ENCODE data around the gene SPTBN4.
"Not testable (repeated sequence)": the region's sequence is repeated elsewhere in the genome, so short reads cannot be mapped to it uniquely, and the experiment has no call there.

The SPTBN4 gene

DNA sequence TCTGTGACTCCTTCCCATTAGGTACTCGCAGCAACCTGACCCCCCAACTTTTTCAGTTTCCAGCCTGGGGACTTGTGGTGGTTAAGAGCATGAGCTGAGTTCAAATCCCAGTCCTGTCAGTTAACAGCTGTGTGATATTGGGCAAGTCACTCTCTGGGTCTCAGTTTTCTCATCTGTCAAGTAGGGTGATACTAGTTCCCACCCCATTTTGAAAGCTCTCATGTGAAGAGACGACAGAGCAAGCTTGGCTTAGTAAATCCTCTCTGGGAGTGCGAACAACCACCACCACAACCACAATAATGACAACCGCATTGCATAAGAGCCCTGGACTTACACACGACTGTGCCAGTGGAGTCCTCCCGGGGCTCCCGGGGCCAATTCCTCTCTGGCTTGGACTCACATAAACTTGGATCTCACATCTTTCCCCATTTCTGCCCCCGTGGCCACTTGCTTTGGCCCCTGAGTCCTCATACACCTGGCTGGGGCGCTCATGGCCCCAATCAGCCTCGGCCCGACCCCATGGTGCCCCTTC lies 1.7 kb upstream of the SPTBN4 start:
- DNase-seq (ENCODE audit: low spot score), result peak; percentile 44

DNA sequence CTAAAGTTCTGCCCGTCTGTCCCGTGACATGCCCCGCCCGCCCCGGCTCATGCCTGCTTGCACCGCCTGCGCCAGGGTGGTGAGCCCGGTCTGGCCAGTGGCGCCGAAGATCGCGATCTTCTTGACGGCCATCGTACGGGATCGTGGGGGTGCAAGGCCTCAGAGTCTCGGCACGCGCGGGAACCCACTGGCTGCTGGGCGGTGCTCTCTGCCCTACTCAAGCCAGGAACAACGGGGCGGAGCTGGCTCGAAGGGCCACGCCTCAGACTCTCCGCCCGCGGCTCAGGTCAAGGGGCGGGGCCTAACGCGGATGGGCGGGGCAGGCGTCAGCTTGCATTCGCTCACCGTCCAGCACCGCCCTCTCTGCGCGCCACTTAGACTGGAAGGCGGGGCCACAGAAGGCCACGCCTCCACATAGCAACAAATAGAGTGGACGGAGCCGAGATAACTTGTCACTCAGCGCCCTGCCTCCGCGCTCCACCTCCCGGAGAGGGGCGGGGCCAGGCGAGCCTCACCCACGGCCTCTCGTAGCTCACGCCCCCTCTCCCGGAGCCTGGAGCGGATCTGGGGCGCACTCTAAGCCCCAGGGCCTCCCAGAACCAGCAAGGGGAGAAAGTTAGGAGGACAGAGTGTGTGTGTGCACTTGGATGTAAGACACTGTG lies 1.1 kb upstream of the SPTBN4 start, which contains the start of gene BLVRB:
TSS of gene BLVRB (minus strand) at position 189 of the 662 bp plus-strand sequence. CDS start at position 132, 57 bp downstream.
- peak; percentile 94 for DNase-seq (ENCODE audit: low spot score)

DNA sequence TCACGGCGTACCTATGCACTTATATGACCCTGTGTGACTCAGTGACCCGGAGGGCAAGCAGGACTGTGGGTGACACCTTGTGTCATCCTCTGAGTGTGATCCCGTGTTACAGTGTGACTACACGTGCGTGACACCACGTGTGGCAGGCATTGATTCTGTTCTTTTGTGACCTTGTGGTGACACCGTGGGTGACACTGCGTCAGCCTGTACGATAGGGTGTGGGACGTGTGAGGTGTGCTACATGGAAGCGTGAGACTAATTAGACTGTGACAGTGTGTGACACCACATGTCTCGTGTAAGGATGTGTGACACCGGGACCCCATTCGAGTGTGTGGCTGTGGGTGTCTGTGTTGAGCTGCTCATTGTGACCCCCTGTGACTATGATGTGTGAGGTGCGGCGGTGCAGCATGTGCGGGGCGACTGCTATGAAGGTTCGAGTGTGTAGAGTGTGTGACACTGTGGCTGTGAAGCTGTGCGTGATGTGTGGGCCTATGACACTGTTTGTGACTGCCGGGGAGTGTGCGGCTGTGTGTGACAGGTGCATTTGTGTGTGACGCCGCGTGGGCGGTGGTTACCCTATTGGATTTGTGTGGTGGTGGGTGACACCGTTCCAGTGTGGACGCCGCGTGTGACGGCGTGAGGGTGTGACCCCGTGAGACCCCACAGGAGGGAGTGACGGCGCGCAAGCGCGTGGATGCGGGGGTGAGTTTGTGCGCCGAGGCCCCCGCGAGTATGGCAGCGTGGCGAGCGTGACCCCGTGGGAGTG lies 399 bp upstream of the SPTBN4 start:
- DNase-seq (ENCODE audit: low spot score), result no peak

DNA sequence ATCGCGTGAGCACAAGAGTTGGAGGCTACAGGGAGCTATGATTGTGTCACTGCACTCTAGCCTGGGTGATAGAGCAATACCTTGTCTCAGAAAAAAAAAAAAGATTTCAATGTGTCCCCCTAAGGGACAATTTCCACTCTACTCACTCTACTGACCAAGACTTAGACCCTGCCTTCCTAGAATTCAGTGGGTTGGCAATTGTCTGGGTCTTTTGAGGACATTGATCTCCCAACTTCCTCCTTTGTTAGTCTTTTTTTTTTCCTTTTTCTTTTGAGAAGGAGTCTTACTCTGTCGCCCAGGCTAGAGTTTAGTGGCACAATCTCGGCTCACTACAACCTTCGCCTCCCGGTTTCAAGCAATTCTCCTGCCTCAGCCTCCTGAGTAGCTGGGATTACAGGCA lies 2.2 kb downstream of the SPTBN4 start:
- no peak for DNase-seq (ENCODE audit: low spot score)

DNA sequence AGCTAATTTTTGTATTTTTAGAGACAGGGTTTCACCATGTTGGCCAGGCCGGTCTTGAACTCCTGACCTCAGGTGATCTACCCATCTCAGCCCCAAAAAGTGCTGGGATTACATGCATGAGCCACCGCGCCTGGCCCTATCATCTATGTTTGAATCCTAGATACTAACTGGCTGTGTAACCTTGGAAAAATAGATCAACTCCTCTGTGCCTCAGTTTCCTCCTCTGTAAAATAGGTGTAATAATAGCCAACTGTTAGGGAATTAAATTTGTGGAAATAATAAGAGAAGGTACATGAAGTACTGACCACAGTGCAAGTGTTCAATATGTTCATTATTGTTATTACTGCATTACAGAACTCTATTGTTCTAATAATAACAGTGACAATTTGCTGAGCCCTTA lies 4.3 kb downstream of the SPTBN4 start:
- no peak for DNase-seq (ENCODE audit: low spot score)

DNA sequence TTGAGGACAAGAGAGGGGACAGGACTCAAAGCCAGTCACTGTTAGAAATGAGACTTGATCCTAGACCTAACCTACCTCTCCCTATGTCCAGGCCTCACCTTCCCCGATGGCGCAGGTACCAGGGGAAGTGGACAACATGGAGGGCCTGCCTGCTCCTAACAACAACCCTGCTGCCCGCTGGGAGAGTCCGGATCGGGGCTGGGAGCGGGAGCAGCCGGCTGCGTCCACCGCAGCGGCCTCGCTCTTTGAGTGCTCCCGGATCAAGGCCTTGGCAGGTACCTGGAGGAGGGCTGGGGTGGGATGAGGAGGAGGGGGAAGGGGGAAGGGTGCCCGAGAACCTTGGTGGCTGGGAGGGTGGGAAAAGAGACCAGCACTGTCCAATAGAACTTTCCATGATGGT lies 5.7 kb downstream of the SPTBN4 start:
- DNase-seq (ENCODE audit: low spot score), result no peak

DNA sequence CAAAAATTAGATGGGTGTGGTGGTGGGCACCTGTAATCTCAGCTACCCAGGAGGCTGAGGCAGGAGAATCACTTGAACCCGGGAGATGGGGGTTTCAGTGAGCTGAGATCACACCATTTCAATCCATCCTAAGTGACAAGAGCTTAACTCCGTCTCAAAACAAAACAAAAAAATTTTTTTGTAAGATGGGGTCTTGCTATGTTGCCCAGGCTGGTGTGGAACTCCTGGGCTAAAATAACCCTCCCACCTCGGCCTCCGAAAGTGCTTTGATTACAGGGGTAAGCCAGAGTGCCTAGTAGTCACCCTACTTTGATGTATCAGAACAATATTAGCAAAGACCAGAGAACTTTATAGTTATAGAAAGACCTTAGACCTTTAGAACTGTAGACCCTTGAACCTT lies 7.9 kb downstream of the SPTBN4 start:
- DNase-seq (ENCODE audit: low spot score), result no peak

DNA sequence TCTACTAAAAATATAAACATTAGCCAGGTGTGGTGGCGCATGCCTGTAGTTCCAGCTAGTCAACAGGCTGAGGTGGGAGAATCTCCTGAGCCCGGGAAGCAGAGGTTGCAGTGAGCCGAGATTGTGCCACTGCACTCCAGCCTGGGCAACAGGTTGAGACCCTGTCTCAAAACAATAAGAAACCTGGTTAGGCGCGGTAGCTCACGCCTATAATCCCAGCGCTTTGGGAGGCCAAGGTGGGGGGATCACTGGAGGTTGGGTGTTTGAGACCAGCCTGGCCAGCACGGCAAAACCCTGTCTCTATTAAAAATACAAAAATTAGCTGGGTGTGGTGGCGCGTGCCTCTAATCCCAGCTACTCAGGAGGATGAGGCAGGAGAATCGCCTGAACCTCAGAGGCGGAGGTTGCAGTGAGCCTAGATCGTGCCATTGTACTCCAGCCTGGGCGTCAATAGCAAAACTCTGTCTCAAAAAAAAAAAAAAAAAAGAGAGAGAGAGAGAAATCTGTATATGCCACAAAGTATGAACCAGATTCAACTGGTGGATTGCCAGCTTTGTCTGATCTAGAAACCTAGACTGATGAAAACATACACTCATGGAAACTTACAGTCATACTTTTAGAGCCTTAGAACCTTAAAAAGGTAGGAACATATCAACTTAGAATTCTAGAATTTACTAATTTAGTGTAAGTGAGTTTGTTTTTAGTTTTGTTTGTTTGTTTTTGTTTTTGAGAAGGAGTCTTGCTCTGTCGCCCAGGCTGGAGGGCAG lies 9.3 kb downstream of the SPTBN4 start:
- DNase-seq (ENCODE audit: low spot score), result not testable (repeated sequence)

DNA sequence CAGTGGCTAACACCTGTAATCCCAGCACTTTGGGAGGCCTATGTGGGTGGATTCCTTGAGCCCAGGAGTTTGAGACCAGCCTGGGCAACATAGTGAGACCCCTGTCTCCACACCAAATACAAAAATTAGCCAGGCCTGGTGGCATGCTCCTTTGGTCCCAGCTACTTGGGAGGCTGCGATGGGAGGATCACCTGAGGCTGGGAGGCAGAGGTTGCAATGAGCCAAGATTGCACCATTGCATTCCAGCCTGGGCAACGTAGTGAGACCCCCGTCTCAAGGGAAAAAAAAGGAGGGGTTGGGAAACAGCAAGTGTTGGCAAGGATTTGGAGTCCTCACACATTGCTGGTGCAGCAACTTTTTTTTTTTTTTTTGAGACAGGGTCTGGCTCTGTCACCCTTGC lies 19.2 kb downstream of the SPTBN4 start:
- no peak for DNase-seq (ENCODE audit: low spot score)

DNA sequence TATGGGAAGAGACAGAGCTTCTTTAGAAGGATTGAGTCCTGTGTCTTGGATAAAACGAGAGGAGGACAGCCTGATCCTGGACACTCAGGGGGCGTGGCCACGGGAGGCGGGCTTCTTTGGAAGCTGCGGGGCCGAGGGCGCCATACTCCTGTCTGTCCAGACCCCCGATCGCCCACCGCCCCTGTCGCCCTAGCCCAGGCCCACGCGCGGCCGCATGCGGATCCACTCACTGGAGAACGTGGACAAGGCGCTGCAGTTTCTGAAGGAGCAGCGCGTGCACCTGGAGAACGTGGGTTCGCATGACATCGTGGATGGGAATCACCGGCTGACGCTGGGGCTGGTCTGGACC lies 23.1 kb downstream of the SPTBN4 start:
- DNase-seq (ENCODE audit: low spot score), result no peak

DNA sequence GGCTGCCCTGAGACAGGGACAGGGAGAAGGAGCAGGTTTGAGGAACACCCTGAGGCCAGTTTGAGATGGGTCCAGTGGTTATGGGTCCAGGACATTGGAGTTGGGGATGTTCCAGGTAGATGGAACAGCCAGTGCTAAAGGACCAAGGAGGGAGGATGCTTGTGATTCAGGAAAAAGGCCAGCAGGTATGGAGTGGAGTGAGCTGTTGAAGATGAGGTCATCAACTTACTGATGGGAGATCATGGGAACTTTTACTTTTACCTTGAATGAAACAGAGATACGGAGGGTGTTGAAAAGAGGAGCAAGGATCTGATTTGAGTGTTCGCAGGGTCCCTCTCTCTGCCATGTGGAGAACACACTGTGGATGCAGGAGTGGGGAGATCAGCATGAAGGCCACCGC lies 25.5 kb downstream of the SPTBN4 start:
- no peak for DNase-seq (ENCODE audit: low spot score)

DNA sequence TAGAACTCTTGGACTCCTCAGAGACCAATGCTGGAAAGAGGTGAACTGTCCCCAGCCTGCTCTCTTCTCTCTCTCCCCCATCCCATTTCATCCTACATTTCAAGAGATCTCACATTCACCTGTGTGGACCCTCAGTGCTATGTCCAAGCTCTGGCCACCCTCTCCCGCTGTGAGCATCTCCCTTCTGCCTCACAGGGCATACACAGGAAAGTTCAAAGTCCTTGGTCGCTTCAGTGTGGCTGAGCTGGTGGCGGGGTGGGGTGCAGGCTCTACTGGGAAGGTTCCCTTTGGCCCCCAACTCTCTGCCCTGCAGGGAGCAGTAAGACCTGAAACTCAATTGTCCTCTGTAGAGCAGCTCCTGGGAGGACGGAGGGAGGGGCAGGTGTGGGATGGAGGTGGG lies 27.0 kb downstream of the SPTBN4 start:
- DNase-seq (ENCODE audit: low spot score), result no peak

DNA sequence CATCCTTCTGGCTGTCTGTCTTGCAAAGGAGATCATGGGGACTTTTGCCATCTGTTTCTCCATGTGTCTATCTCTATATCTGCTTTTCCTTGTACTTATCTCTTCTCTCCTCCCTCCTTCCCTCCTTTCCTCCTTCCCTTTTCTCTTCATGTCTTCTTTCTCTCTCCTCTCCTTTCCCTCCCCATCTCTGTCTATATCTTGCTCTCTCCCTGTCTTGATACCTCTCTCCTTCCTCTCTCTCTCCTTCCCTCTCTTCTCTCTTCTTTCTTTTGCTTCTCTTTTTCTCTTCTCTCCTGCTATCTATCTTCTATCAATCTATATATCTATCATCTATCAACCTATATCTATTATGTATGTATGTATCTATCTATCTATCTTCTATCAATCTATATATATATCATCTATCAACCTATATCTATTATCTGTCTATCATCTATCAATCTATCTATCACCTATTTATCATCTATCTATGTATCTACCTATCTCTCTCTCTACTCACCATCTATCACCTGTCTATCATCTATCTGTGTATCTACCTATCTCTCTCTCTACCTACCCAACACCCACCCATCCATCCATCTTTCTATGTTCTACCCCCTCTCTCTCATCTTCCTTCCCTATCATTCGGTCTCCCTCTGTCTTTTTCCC lies 27.5 kb downstream of the SPTBN4 start:
- no peak for DNase-seq (ENCODE audit: low spot score)

DNA sequence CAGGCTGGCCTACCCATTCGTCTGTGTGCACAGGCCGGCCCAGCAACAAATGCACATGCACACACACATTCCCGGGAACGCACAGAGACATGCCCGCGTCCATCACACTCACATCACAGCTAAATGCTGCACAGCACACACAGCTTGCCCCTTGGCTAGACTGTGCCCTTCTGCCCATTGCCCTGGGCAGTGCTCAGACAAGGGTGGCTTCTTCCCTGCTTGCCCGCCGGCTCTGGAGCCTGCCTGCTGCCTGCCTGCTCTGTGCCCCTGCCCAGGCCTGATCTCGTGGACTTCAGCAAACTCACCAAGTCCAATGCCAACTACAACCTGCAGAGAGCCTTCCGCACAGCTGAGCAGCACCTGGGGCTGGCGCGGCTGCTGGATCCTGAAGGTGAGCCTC lies 30.4 kb downstream of the SPTBN4 start:
- no peak for DNase-seq (ENCODE audit: low spot score)

DNA sequence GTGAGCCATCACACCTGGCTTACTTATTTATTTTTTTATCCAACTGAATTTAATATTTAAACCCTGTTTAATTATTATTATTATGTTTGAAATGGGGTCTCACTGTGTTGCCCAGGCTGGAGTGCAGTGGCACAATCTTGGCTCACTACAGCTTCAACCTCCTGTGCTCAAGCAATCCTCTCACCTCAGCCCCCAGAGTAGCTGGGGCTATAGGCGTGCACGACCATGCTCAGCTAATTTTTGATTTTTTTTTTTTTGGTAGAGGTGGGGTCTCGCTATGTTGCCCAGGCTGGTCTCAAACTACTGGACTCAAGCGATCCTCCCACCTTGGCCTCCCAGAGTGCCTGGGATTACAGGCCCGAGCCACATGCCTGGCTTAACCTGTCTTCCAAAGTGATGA lies 32.5 kb downstream of the SPTBN4 start:
- no peak for DNase-seq (ENCODE audit: low spot score)

DNA sequence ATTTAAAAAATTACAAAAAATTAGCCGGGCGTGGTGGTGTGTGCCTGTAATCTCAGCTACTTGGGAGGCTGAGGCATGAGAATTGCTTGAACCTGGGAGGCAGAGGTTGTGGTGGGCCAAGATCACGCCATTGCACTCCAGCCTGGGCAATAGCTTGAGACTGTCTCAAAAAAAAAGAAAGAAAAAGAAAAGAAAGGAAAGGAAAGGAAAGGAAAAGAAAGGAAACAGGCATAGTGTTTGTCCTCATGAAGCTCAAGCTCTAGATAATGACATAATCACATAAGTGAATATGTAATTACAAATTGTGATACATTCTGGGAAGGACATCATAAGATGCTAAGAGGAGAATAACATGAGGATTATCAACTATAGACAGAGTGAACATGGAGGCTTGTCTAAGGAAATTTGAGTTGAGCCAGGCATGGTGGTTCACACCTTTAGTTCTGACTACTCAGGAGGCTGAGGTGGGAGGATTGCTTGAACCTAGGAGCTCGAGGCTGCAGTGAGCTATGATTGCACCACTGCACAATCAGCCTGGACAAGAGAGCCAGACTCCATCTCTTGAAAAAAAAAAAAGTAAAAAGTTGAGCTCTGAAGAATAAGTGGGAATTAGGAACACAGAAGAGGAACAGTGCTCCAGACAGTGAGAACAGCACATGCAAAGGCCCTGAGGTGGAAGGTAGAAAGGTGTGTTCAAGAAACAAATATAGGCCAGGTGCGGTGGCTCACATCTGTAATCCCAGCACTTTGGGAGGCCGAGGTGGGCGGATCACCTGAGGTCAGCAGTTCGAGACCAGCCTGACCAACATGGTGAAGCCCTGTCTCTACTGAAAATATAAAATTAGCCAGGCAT lies 34.1 kb downstream of the SPTBN4 start:
- DNase-seq (ENCODE audit: low spot score), result not testable (repeated sequence)

DNA sequence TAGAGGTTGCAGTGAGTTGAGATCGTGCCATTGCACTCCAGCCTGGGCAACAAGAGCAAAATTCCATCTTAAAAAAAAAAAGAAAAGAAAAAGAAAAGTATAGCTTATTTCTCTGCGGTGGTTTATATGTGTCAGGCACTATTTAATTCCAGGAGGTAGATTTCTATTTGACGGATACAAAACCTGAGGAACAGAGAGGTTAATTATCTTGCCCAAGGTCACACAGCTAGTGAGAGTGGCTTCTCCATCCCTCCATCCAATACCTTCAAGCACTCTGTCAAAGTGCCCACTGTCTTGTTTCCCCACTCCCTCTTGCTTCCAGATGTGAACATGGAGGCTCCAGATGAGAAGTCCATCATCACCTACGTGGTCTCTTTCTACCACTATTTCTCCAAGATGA lies 34.8 kb downstream of the SPTBN4 start:
- no peak for DNase-seq (ENCODE audit: low spot score)

DNA sequence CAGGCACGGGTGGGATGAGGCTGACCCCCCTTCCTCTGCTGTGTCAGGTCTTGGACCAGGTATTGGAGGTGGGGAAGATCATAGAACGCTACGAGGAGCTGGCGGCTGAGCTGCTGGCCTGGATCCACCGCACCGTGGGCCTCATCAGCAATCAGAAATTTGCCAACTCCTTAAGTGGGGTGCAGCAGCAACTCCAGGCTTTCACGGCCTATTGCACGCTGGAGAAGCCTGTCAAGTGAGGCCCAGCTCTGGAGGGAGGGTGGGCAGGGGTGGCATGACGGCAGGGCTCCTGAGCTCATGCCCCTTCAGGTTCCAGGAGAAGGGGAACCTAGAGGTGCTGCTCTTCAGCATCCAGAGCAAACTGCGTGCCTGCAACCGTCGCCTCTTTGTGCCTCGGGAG lies 35.3 kb downstream of the SPTBN4 start:
- no peak for DNase-seq (ENCODE audit: low spot score)

DNA sequence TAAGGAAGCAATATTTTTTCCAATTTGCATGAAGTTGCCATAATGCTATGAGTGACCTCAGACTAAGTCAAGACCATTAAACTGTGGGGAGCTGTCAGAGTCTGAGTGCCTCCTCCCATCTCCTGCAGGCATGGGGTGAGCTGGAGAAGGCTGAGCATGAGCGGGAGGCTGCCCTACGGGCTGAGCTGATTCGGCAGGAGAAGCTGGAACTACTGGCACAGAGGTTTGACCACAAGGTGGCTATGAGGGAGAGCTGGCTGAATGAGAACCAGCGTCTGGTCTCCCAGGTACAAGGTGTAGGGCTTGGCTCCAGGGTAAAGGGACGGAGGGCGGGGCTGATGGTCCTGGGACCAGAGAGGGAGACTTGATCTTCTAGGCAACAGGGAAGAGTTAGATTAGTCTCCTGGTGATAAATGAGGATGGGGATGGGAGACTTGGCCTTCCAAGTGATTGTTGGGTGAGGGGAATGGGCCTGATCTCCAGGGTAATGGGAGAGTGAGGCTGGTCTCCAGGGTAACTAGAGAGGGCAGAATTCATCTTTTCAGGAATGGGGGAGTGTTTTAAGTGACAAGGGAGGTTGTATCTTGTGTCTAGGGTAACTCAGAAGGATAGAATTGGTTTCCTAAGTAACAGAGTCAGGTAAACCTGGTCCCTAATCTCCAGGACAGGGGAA lies 36.0 kb downstream of the SPTBN4 start:
- DNase-seq (ENCODE audit: low spot score), result no peak

DNA sequence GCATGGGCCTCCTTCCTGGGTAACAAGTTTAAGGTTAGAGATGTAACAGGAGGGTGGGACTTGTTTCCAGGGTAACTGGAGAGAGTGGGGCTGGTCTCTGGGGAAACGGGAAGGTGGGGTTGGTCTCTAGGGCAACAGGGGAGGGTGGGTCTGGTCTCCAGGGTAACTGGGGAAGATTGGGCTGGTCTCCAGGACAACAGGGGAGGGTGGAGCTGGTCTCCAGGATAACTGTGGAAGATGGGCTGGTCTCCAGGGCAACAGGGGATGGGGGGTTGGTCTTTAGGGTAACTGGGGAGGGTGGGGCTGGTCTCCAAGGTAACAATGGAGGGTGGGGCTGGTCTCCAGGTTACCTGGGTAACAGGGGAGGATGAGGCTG lies 36.5 kb downstream of the SPTBN4 start:
- no peak for DNase-seq (ENCODE audit: low spot score)

DNA sequence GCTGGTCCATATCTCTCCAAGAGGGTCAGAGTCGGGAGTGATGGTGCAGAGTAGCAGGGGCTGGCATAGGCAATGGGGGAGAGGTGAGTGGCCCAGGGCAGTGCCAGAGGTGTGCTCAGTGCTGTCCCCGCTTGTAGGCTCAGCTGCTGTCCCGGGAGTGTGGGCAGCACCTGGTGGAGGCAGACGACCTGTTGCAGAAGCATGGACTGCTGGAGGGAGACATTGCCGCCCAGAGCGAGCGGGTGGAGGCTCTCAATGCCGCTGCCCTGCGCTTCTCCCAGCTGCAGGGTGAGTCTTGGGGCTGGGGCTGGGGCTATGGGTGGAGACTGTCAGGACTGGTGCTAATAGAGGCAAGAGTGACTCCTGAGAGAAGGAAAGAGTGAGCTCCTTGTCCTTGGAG lies 39.3 kb downstream of the SPTBN4 start:
- DNase-seq (ENCODE audit: low spot score), result no peak

All from hepatic stellate cell (primary cell).